ENCODE measurements around the gene SETDB1.

DNA sequence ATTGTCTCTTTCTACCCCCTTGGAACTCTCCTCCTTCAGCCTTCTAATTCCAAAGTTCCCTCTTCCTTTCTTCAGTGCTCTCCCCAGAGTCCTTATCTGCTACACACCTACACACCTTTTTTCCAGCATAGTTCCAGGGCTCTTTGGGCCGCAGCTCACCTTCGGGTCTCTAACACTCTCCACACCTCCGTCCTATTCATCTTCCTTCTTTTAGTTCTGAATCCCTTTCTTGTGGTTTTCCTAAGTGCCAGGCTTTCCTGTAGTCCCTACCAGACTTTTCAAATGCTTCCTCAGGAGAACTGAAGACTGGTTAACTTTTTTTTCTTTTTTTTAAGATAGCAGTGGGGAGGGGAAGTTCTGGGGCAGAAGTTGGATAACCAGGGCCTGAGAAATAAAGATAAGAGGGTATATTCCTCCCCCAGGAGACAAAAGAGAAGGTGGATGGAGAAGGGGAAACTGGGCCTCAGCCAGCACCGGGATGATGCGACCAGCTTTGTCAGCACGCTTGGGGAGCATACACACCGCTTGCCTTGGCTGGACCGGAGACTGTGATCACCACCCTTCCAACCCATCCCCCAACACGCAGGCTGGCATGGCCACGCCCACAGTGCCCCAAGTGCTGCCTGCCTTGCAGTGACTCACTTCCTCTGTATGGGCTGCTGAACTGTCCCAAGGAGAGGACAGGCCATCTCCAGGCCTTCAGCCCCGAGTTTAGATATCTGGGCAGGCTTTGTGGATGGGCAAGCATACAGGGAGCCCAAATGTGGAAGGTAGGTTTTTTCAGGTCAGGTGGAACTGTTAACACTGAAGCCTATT lies 50.9 kb downstream of the SETDB1 start:
- TF ChIP-seq, protein P1, sequence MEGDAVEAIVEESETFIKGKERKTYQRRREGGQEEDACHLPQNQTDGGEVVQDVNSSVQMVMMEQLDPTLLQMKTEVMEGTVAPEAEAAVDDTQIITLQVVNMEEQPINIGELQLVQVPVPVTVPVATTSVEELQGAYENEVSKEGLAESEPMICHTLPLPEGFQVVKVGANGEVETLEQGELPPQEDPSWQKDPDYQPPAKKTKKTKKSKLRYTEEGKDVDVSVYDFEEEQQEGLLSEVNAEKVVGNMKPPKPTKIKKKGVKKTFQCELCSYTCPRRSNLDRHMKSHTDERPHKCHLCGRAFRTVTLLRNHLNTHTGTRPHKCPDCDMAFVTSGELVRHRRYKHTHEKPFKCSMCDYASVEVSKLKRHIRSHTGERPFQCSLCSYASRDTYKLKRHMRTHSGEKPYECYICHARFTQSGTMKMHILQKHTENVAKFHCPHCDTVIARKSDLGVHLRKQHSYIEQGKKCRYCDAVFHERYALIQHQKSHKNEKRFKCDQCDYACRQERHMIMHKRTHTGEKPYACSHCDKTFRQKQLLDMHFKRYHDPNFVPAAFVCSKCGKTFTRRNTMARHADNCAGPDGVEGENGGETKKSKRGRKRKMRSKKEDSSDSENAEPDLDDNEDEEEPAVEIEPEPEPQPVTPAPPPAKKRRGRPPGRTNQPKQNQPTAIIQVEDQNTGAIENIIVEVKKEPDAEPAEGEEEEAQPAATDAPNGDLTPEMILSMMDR (IDR thresholded peaks at IDR 0.05; ENCODE audit: insufficient read depth, low read depth, low read length), result no peak
- TF ChIP-seq EZH2 (IDR thresholded peaks at IDR 0.05; ENCODE audit: insufficient read depth, low read length), result no peak

All from astrocyte (in vitro differentiated cells and primary cell).